Measurements from ENCODE around the gene G6PD. TPM values are rescaled to one million over a fixed set of nuclear protein-coding genes. Genes with fewer than 3 reads are reported as not detected.

The G6PD gene
- total and polyA plus RNA-seq, 2 of the 8 experiments (the other 6 are each of a cell fraction or from before 2014, with no cell fraction given) = 47.3 to 55.1 TPM

DNA sequence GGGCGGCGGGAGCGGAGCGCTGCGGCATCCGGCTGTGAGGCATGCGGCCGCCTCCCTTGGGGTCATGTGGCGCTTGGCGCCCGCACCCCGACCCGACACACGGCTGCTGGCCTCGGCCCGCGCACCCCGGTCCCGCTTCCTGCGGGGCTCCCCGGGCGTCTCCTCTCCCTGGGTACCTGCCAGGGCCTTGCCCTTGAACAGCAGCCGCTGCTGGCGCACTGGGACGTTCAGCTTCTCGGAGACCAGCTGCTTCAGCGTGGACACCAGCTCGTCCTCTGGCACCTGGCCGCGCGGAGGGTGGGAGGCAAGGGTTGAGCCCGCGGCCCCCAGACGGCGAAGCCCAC, 60.6 kb downstream of the G6PD start:
- peak in 1 of 2 experiments; percentile 53 for DNase-seq (ENCODE audit: low read depth in 1 of 2, low spot score in 2 of 2)
- Histone ChIP-seq H3K27me3 (replicated peaks in 1 of 4; ENCODE audit: control insufficient read depth in 3 of 4, extremely low read depth in 1 of 4, insufficient read depth in 3 of 4, low read length in 3 of 4) (no peaks in the 10 kb centered on the region; a peak in 1 of 7 replicates), H2BK20ac (ENCODE audit: low read length) (no peak overlapping the region), H3K79me1 (ENCODE audit: low read depth, low read length) (no peaks in the 10 kb centered on the region), H3K4ac (replicated peaks; ENCODE audit: insufficient read length, low read depth, low read length) (peak overlapping the region; percentile 38), H2BK120ac (replicated peaks; ENCODE audit: low read depth, low read length) (no peak overlapping the region), H3K9ac (replicated peaks in 1 of 4; ENCODE audit: extremely low read depth in 1 of 4, low read depth in 3 of 4, low read length in 3 of 4) (peak overlapping the region; percentile 9 to 47 (median 27); a peak in 5 of 7 replicates), H2BK12ac (ENCODE audit: low read depth, low read length) (no peak overlapping the region), H3K36me3 (ENCODE audit: control insufficient read depth in 2 of 4, insufficient read depth in 4 of 4, low read length in 3 of 4) (peaks cover 0 to 13% (median 0%) of the 10 kb centered on the region in 4 experiments; a peak in 2 of 8 replicates), H4K20me1 (replicated peaks in 1 of 2; ENCODE audit: control insufficient read depth in 1 of 2, insufficient read depth in 2 of 2, low read length in 2 of 2) (peaks cover 1 to 2% of the 10 kb centered on the region in 2 experiments), H3K23me2 (ENCODE audit: low read depth, low read length) (no peaks in the 10 kb centered on the region; the same call in 1 of the 2 replicates), H2BK5ac (ENCODE audit: low read depth, low read length) (no peak overlapping the region), H2AK5ac (ENCODE audit: low read depth, low read length) (no peak overlapping the region), H2BK15ac (ENCODE audit: low read length) (no peak overlapping the region), H3K4me3 (ENCODE audit: extremely low read depth in 1 of 4, insufficient read depth in 2 of 4, low read depth in 3 of 4, low read length in 4 of 4) (peak overlapping the region; percentile 37 to 81 (median 58)), H3K18ac (ENCODE audit: extremely low read depth, low read length) (no peak overlapping the region), H3K27ac (ENCODE audit: low read depth, low read length) (no peak overlapping the region), H3K79me2 (ENCODE audit: control insufficient read depth in 1 of 2, insufficient read depth in 2 of 2, low read length in 2 of 2) (no peaks in the 10 kb centered on the region), H4K8ac (ENCODE audit: extremely low read depth, insufficient read depth, low read length) (no peak overlapping the region; the same call in 1 of the 2 replicates), H4K5ac (ENCODE audit: insufficient read length, low read depth, low read length) (peak overlapping the region; percentile 66), H3K56ac (replicated peaks; ENCODE audit: insufficient read length, low read depth, low read length) (no peak overlapping the region), H3K4me1 (replicated peaks in 1 of 4; ENCODE audit: control insufficient read depth in 3 of 4, insufficient read depth in 4 of 4, low read length in 3 of 4) (peaks cover 0 to 12% (median 3%) of the 10 kb centered on the region in 4 experiments; a peak in 4 of 7 replicates), H4K91ac (replicated peaks; ENCODE audit: insufficient read length, low read length) (no peak overlapping the region), H3K14ac (ENCODE audit: insufficient read length) (no peak overlapping the region), H2AFZ (ENCODE audit: low read length) (no peak overlapping the region), H3K4me2 (ENCODE audit: insufficient read depth in 1 of 2, low read depth in 2 of 2, low read length in 2 of 2) (peak overlapping the region; percentile 68), H3K23ac (ENCODE audit: insufficient read length) (no peak overlapping the region), H3K9me3 (ENCODE audit: insufficient read depth in 2 of 2, low read depth in 1 of 2, low read length in 1 of 2) (no peaks in the 10 kb centered on the region)
- FAIRE-seq = no peak
- TF ChIP-seq YY1 (IDR thresholded peaks at IDR 0.05; ENCODE audit: low read depth, low read length) (no peak), JUND (IDR thresholded peaks at IDR 0.05; ENCODE audit: low read length) (no peak), KDM4A (IDR thresholded peaks at IDR 0.05; ENCODE audit: low read depth, low read length, severe bottlenecking) (peak; percentile 51)
- TF ChIP-seq, protein P1, sequence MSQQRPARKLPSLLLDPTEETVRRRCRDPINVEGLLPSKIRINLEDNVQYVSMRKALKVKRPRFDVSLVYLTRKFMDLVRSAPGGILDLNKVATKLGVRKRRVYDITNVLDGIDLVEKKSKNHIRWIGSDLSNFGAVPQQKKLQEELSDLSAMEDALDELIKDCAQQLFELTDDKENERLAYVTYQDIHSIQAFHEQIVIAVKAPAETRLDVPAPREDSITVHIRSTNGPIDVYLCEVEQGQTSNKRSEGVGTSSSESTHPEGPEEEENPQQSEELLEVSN (IDR thresholded peaks at IDR 0.05) = peak; percentile 44; the same call in 1 of the 2 replicates
- ChIA-PET POLR2A (ENCODE audit: partially characterized antibody) (interaction anchor here (0.9 to 2.3 kb wide), 5 partner anchors 27 to 88 kb away, joined by 4 to 8 read pairs (median 6); no protein-coding TSS in a partner anchor), CTCF (ENCODE audit: partially characterized antibody) (interaction anchor here (0.9 to 2.3 kb wide), 3 partner anchors 48 to 113 kb away, joined by 3 to 5 read pairs (median 3); no protein-coding TSS in a partner anchor)
- WGBS, 2 experiments (ENCODE audit: extremely low coverage in 1 of 2, insufficient coverage in 1 of 2, insufficient read length in 1 of 2, insufficient replicate concordance in 2 of 2, low coverage in 1 of 2, low lambda C conversion rate in 2 of 2, missing lambda C conversion rate in 1 of 2) = no CpG with 5 or more reads among the region's 35 CpGs

All from H1 (cell line).